HG03175 (cell line): ENCODE data around the gene SMOC1.

Source experiments
- ATAC-seq: cut with Tn5 transposase; IDR thresholded peaks from one replicate; pipeline ENCODE4 v1.9.1; 2021; ENCODE audit warnings: mild to moderate bottlenecking, moderate library complexity; ENCODE audit not compliant: unreplicated experiment

The SMOC1 gene

GRCh38 chr14:69973846-69974245, 94.6 kb downstream of the SMOC1 start:
- ATAC-seq, result no peak

DNA sequence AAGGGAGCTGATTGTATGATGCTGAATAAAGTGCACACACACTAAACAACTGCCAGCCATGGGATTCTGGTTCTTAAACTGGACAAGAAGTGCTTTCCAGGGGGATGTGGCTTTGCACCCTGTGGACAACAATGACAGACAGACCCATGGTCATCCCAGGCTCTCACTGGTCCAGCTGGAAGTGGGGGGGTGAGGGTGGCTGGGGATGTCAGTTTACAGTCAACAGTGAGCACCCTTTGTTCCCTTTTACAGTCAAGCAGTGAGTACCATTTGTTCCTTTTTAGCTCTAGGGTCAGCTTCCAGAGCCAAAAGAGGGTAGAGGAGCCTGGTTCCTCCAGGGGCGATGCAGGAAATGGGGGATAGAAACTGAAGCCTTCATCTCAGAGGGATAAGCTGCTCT, 100.7 kb downstream of the SMOC1 start:
- ATAC-seq, result no peak

DNA sequence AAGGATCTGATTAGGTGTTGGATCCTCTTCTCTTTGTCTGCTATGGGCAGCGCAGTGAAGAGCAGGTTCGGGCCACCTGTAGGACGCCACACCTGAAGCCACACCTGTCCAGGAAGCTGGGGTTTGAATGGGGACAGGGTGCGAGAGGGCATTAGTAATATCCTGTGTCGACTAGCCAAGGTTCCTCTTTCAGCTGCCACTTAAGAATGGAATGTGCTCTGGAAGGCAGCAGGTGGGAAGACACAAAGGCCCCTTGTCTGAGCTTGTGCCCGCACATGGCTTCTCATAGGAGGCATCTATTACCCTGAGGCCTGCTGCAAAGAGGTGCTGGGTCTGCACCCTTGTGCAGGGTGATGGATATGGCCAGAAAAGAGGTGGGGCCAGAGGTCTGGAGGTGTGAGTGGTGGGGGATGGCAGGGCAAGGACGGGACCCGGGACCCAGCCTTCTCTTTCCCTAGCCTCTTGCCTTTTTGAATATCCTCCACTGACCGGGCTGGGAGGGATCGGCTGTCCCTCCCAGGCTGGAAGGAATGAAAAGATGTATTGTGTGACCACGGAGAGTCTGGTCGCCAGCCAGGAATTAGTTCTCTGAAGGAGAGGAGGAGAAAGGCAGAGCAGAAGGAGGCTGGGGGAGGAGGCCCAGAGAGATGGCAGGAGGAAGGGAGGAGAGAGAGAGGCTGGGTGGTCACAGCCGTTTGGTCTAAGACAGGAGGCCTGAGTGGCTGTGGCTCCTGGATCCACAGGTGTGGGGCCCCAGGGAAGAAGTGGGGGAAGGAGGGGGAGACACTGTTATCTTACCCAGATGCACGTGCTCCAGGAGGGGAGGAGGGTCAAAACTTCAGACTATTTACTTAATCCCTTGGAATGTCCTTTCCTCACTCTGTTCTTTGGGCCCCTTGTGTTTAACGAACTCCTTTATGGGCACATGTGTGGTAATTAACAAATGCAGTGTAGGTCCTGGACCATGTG, 101.5 kb downstream of the SMOC1 start:
- ATAC-seq, result no peak

DNA sequence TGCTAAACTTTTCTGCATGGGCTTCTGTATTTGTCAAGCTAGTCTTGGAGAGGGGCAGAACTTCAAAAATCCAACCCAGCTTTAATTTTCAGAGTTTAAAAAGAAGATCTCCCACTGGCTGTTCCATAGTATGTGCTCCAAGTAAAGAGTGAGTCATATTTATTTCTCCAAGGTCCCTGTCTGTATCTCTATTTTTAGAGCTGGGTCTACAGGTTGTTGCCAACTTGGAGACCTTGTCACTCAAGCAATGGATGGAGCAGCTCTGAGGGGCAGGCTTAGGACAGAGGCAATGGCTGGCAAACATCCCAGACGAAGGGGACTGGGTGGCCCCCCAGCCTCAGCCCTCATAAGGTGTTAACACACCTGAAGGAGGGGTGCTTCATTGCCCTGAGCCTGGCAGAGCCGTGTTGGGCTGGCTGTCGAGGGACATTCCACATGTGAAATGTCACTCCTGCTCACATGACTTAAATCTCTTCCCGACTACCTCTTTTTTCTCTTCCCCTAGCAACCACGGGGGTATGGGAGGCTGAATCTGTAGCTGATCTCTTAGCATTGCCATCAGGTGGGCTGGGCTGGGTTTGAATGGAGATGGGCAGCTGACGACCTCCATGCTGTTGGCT, 103.1 kb downstream of the SMOC1 start:
- no peak for ATAC-seq

DNA sequence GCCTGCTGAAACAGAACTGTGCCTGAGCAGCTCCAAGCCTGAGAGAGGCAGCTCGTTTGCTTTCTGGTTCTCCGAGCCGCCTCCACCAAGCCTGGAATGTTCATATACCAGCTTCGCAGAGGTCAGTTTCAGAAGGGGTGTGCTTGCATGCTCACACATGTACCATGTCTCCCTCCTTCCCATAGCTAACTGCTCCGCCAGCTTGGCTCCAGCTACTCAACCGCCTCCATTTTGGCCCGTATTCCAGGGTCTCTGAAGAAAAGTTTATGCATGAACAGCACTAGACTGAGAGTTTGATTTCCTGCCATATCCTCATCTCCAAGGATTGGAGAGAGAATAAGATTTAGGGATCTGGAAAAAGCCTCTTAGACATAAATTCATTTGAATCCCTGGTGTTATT, 103.7 kb downstream of the SMOC1 start:
- ATAC-seq, result no peak

- ATAC-seq, result no peak
Observed at GRCh38 chr14:69983317-69983716, 104.1 kb downstream of the SMOC1 start.

- no peak for ATAC-seq
Observed at GRCh38 chr14:69985463-69985862, 106.2 kb downstream of the SMOC1 start.

- no peak for ATAC-seq
Observed at GRCh38 chr14:69986336-69986735, 107.1 kb downstream of the SMOC1 start.

DNA sequence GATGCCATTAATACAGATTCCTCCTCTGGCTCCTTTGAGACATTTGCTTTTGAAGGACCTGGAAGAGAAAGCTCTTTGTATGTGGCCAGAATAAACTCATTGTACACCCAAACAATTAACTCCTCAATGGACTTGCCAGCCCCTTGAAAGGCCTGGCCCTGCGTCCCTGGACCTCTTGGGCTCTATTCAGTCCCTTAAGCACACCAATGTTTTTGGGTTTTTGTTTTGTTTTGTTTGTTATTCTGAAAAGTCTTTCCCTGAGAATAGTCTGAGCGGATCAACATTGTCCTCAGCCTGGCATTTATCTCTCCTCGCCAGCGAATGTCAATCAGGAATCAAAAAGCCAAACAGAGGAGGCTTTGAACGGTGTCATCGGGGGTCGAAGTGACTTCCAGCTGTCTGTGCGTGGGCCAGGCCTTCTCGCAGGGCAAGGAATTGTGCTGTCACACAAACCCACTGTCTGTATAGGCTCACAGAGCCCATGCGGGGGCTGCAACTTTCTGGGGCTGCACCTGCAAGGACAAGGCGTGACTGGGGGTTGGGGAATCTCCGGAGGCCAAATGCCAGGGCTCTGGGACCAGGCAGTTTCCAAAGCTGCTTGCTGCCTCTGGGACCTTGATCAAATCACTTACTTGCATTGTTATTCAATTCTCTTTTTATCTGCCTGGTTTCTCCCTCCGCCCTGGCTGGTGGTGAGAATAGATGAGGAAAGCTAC, 108.3 kb downstream of the SMOC1 start:
- no peak for ATAC-seq

DNA sequence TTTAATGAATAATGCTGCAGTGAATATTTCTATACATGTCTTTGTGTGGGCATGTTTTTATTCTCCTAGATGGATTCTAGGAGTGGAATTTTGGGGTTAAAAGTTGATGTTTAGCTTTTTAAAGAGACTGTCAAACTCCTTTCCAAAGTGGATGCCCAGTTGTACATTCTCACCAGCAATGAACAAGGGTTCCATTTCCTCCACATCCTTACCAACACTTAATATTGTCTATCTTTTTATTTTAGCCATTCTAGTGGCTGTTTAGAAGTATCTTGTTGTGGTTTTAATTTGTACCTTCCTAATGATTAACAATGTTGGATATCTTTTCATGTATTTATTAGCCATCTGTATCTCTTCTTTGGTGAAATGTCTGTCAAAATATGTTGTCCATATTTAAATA, 109.8 kb downstream of the SMOC1 start:
- no peak for ATAC-seq

GRCh38 chr14:69989622-69990021, 110.4 kb downstream of the SMOC1 start:
- no peak for ATAC-seq

DNA sequence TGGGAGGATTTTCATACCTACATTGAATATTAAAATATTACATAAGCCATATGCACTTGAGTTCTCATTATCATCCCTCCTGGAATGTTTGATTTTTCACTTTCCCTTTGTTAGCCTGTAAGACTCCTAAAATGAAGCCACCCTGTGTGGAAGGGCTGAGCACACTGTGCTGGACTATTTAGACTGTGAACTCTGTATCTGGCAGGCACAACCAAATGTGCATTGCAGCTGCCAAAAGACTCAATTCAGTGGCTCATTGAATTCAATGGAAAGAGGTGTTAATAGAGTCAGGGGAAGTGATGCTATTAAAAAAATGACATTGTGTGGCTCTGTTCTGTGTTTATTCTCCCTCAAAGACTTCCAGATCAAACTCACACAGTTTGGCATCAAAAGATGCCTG, 111.1 kb downstream of the SMOC1 start:
- ATAC-seq, result no peak

- ATAC-seq, result no peak
Observed at GRCh38 chr14:69991422-69991821, 112.2 kb downstream of the SMOC1 start.

DNA sequence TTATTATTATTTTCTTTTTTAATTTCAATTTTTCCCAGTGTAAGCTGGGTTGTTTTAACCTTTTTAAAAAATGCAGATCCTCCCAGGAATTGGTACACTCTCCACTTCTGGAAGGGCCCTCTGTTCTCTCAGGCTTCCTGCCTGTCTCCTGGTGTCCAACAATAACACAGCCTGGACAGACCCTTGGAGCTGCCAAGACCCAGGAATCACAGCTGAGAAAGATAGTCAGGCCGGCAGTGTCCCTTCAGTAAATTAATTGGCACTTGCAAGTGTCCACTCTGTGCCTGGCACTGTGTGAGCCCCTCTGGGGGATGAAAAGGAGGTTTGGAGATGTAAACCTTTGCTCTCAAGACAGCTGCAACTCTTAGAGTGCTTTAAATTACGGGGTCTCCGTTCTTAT, 113.3 kb downstream of the SMOC1 start:
- no peak for ATAC-seq

DNA sequence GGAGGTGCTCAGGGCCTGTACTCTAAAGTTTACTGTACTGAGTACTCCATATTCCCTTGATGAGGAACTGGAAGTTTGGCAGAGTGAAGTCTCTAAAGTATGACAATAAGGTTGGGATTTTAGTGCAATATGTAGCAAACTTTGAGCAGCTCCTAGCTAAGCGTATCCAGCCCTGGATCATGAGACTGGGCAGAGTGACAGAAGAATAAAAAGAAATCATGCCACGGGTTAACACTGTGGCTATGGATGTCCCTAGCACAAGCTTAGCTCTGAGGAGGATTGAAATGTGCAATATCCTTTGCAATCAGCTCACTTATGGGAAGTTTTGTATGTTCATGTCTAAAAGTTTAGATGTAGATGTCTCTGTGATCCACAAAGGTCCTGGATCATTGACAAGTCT, 114.1 kb downstream of the SMOC1 start:
- no peak for ATAC-seq

- no peak for ATAC-seq
Observed at GRCh38 chr14:69994002-69994401, 114.8 kb downstream of the SMOC1 start.

- ATAC-seq, result no peak
Observed at GRCh38 chr14:69996216-69996615, 117.0 kb downstream of the SMOC1 start.

- ATAC-seq, result no peak
Observed at GRCh38 chr14:69997849-69998248, 118.6 kb downstream of the SMOC1 start.

GRCh38 chr14:69999261-69999674, 120.1 kb downstream of the SMOC1 start:
- ATAC-seq, result no peak

GRCh38 chr14:70000601-70001000, 121.4 kb downstream of the SMOC1 start:
- no peak for ATAC-seq

- ATAC-seq, result no peak
Observed at GRCh38 chr14:70002589-70003346, 123.6 kb downstream of the SMOC1 start.
